Endothelial cell of umbilical vein (primary cell): Measurements from ENCODE around the gene RBMS3. TPM values are rescaled to one million over a fixed set of nuclear protein-coding genes. Genes with fewer than 3 reads are reported as not detected.

Experiments
- BruUV-seq: library from RNA; stranded (reverse); fragments of 400-500 nt; replicated peaks from 2 replicates; lab custom pipeline; 2021; lab: Mats Ljungman, UMichigan
- CTCF ChIA-PET: fragments of 300-600, 350-600 bp; sonication (Branson Sonifier 250); formaldehyde crosslinking; loops from one replicate; lab custom pipeline; 2021; ENCODE audit warnings: antibody characterized with exemption, inconsistent platforms; lab: Charles Lee
- POLR2A ChIA-PET: fragments of 300-600, 350-600 bp; sonication (Branson Sonifier 250); formaldehyde crosslinking; loops from one replicate; lab custom pipeline; 2021; ENCODE audit warnings: antibody characterized with exemption, inconsistent platforms; lab: Charles Lee
- DNase-seq: peaks from one replicate; pipeline ENCODE4 v3.0.0-alpha.2; 2011; ENCODE audit warnings: low read depth, low spot score
- FAIRE-seq: peaks from 2 replicates; lab custom pipeline; 2011; peaks lifted over from hg19 to GRCh38; lab: Jason Lieb, UNC
- H2AFZ ChIP-seq: 2 replicates; pipeline ENCODE4 v1.6.0; 2012; ENCODE audit warnings: low read depth, low read length, control low read depth, inconsistent platforms
- H3K27ac ChIP-seq: 2 replicates; pipeline ENCODE4 v1.5.1; 2011; ENCODE audit warnings: low read depth, mild to moderate bottlenecking, control low read depth, low read length, moderate library complexity; ENCODE audit not compliant: insufficient read depth
- H3K27me3 ChIP-seq, 2 experiments: 2 replicates each; pipeline versions ENCODE4 v1.6.0 to v1.6.1; 2011; ENCODE audit warnings: low read length in 2 of 2, mixed read lengths in 1 of 2; ENCODE audit not compliant: control insufficient read depth in 2 of 2, insufficient read depth in 2 of 2
- H3K36me3 ChIP-seq, 2 experiments: 2 replicates in 1 of 2; 3 replicates in 1 of 2; pipeline ENCODE4 v1.5.1; 2011; ENCODE audit warnings: low read length in 2 of 2, mild to moderate bottlenecking in 1 of 2, moderate library complexity in 1 of 2; ENCODE audit not compliant: control insufficient read depth in 2 of 2, insufficient read depth in 2 of 2; ENCODE audit errors: extremely low read depth in 1 of 2
- H3K4me1 ChIP-seq: 3 replicates; pipeline ENCODE4 v1.5.1; 2011; ENCODE audit warnings: mild to moderate bottlenecking, low read length; ENCODE audit not compliant: control insufficient read depth, insufficient read depth; ENCODE audit errors: extremely low read depth
- H3K4me2 ChIP-seq: 2 replicates; pipeline ENCODE4 v1.6.1; 2011; ENCODE audit warnings: low read length, control low read depth, mixed read lengths; ENCODE audit not compliant: insufficient read depth
- H3K4me3 ChIP-seq, 3 experiments: fragments of 200-600 bp in 1 of 3; sonication (generic), shearing (Covaris generic) in 1 of 3; replicated peaks in 1 of 3; 2 replicates each; pipeline ENCODE4 v1.5.1; 2011 to 2016; ENCODE audit warnings: control low read depth in 3 of 3, low read length in 3 of 3, mild to moderate bottlenecking in 2 of 3, inconsistent platforms in 1 of 3, low read depth in 1 of 3, moderate library complexity in 1 of 3; ENCODE audit not compliant: insufficient read depth in 1 of 3
- H3K79me2 ChIP-seq: 2 replicates; pipeline ENCODE4 v1.6.0; 2012; ENCODE audit warnings: low read length, inconsistent platforms; ENCODE audit not compliant: control insufficient read depth, insufficient read depth
- H3K9ac ChIP-seq: replicated peaks from 2 replicates; pipeline ENCODE3; 2011; ENCODE audit warnings: low read length, control low read depth; ENCODE audit not compliant: insufficient read depth; ENCODE audit errors: extremely low read depth
- H3K9me1 ChIP-seq: replicated peaks from 3 replicates; pipeline ENCODE4 v1.6.0; 2011; ENCODE audit warnings: mild to moderate bottlenecking, low read length; ENCODE audit not compliant: control insufficient read depth, insufficient read depth; ENCODE audit errors: extremely low read depth
- H3K9me3 ChIP-seq: replicated peaks from 2 replicates; pipeline ENCODE4 v1.5.1; 2012; ENCODE audit warnings: low read length, inconsistent platforms; ENCODE audit not compliant: control insufficient read depth, insufficient read depth
- H4K20me1 ChIP-seq: replicated peaks from 2 replicates; pipeline ENCODE3; 2011; ENCODE audit warnings: mild to moderate bottlenecking, low read length; ENCODE audit not compliant: control insufficient read depth, insufficient read depth; ENCODE audit errors: extremely low read depth
- EZH2 ChIP-seq: IDR thresholded peaks from 2 replicates; pipeline ENCODE4 v1.6.1; 2012; ENCODE audit warnings: borderline replicate concordance, low read depth, mild to moderate bottlenecking, moderate library complexity, low read length, inconsistent platforms; ENCODE audit not compliant: severe bottlenecking
- FOS ChIP-seq: IDR thresholded peaks from 2 replicates; pipeline ENCODE4 v1.6.1; 2011; ENCODE audit warnings: mild to moderate bottlenecking, low read length, moderate library complexity, borderline replicate concordance; ENCODE audit not compliant: insufficient read depth
- GATA2 ChIP-seq: IDR thresholded peaks from 2 replicates; pipeline ENCODE4 v1.7.0; 2011; ENCODE audit warnings: low read depth, mild to moderate bottlenecking, moderate library complexity, mixed read lengths, low read length; ENCODE audit not compliant: insufficient read length, insufficient read depth
- JUN ChIP-seq: IDR thresholded peaks from 2 replicates; pipeline ENCODE4 v1.6.1; 2011; ENCODE audit warnings: borderline replicate concordance, low read depth; ENCODE audit not compliant: insufficient read length, insufficient read depth
- MYC ChIP-seq: IDR thresholded peaks from one replicate; pipeline ENCODE4 v1.6.1; 2011; ENCODE audit warnings: mild to moderate bottlenecking, low read depth, low read length
- POLR2A ChIP-seq: IDR thresholded peaks from 2 replicates; pipeline ENCODE4 v1.6.1; 2012; ENCODE audit warnings: low read depth, mild to moderate bottlenecking, control low read depth, low read length
- POLR2AphosphoS5 ChIP-seq: IDR thresholded peaks from 2 replicates; pipeline ENCODE4 v1.6.1; 2012; ENCODE audit warnings: low read depth, mild to moderate bottlenecking, control low read depth, low read length, moderate library complexity; ENCODE audit not compliant: insufficient read depth
- dilution Hi-C: fragments of 300-500 bp; cut with MboI; formaldehyde crosslinking; loops from one replicate; pipeline ENCODE4 v1.15.0; 2019; ENCODE audit warnings: low sequenced_read_pairs; ENCODE audit not compliant: extremely low pct_ligation_motif_present
- intact Hi-C: fragments of 100-400 bp; cut with micrococcal nuclease; formaldehyde crosslinking; loops from one replicate; pipeline ENCODE4 v1.10.0; 2022
- polyA plus RNA-seq, 4 experiments: library from polyadenylated mRNA; depleted of rRNA in 3 of 4; stranded (reverse) in 3 of 4; unstranded in 1 of 4; fragments of >200 nt; gene quantifications; 2 replicates each; pipeline versions ENCODE4 v1.2.1 to v1.2.3, GENCODE V29; 2011 to 2012; ENCODE audit warnings: missing spikeins in 1 of 4
- total RNA-seq: library from RNA; stranded (reverse); gene quantifications from 2 replicates; pipeline ENCODE4 v1.2.3, GENCODE V29; 2021
- TF ChIP-seq, protein P1 (sequence below): IDR thresholded peaks from 2 replicates; pipeline ENCODE4 v1.6.1; 2011; ENCODE audit not compliant: insufficient read depth, insufficient read length
- TF ChIP-seq, protein P2 (sequence below), 2 donors: IDR thresholded peaks; 1 replicate in 1 of 2; 2 replicates in 1 of 2; pipeline ENCODE4 v1.5.1; 2011; ENCODE audit warnings: low read length in 2 of 2, mild to moderate bottlenecking in 2 of 2, moderate library complexity in 2 of 2, control low read depth in 1 of 2, inconsistent platforms in 1 of 2, low read depth in 1 of 2; ENCODE audit not compliant: insufficient read depth in 1 of 2; ENCODE audit errors: extremely low read depth in 1 of 2

RBMS3 gene
- total and polyA plus RNA-seq, 2 donors (not counting 3 experiments of a cell fraction or from before 2014, with no cell fraction given) = 13.6 to 42.3 TPM

GRCh38 chr3:29700256-29700655, 419.4 kb downstream of the RBMS3 start:
- TF ChIP-seq JUN = no peak
- TF ChIP-seq, protein P1, sequence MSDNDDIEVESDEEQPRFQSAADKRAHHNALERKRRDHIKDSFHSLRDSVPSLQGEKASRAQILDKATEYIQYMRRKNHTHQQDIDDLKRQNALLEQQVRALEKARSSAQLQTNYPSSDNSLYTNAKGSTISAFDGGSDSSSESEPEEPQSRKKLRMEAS = no peak
- Histone ChIP-seq H4K20me1 (no peaks in the 10 kb centered on the region), H3K4me2 (no peak overlapping the region), H3K36me3 (peaks cover 0 to 2% of the 10 kb centered on the region in 2 experiments), H3K4me3 (no peak overlapping the region), H3K9me3 (no peaks in the 10 kb centered on the region), H3K4me1 (peaks cover 11% of the 10 kb centered on the region), H3K9me1 (no peaks in the 10 kb centered on the region), H3K27ac (no peak overlapping the region), H3K79me2 (no peaks in the 10 kb centered on the region), H2AFZ (no peak overlapping the region), H3K27me3 (no peaks in the 10 kb centered on the region), H3K9ac (no peak overlapping the region)
- no peak for FAIRE-seq
- dilution Hi-C loops = no loop called here
- ChIA-PET POLR2A (no interaction called here), CTCF (interaction anchor here (0.7 to 1.6 kb wide), 3 partner anchors 10 to 1032 kb away, joined by 3 to 5 read pairs (median 3); no protein-coding TSS in a partner anchor)
- intact Hi-C loops = no loop called here
- no TSS peak for BruUV-seq
- DNase-seq = no peak

- POLR2A ChIA-PET = no interaction called here
- no peaks in the 10 kb centered on the region for H4K20me1 ChIP-seq
- DNase-seq = no peak
- H3K4me3 ChIP-seq = no peak overlapping the region
- H3K4me1 ChIP-seq = no peaks in the 10 kb centered on the region
- CTCF ChIA-PET = interaction anchor here (0.6 to 1.6 kb wide), 2 partner anchors 9 to 181 kb away, joined by 3 to 5 read pairs; no protein-coding TSS in a partner anchor
- no peaks in the 10 kb centered on the region for H3K9me1 ChIP-seq
- dilution Hi-C loops = no loop called here
- H3K9me3 ChIP-seq = no peaks in the 10 kb centered on the region
- no peak overlapping the region for H2AFZ ChIP-seq
- H3K9ac ChIP-seq = no peak overlapping the region
- H3K79me2 ChIP-seq = no peaks in the 10 kb centered on the region
- intact Hi-C loops = no loop called here
- BruUV-seq = no TSS peak
- FAIRE-seq = no peak
- H3K36me3 ChIP-seq = peaks cover 0 to 2% of the 10 kb centered on the region in 2 experiments
- no peak overlapping the region for H3K27ac ChIP-seq
- H3K27me3 ChIP-seq = no peaks in the 10 kb centered on the region
- no peak overlapping the region for H3K4me2 ChIP-seq
- TF ChIP-seq POLR2AphosphoS5 (no peak), MYC (no peak), GATA2 (no peak), JUN (no peak), FOS (no peak), POLR2A (no peak), EZH2 (no peak)
- TF ChIP-seq, protein P1 = no peak
- TF ChIP-seq, protein P2, sequence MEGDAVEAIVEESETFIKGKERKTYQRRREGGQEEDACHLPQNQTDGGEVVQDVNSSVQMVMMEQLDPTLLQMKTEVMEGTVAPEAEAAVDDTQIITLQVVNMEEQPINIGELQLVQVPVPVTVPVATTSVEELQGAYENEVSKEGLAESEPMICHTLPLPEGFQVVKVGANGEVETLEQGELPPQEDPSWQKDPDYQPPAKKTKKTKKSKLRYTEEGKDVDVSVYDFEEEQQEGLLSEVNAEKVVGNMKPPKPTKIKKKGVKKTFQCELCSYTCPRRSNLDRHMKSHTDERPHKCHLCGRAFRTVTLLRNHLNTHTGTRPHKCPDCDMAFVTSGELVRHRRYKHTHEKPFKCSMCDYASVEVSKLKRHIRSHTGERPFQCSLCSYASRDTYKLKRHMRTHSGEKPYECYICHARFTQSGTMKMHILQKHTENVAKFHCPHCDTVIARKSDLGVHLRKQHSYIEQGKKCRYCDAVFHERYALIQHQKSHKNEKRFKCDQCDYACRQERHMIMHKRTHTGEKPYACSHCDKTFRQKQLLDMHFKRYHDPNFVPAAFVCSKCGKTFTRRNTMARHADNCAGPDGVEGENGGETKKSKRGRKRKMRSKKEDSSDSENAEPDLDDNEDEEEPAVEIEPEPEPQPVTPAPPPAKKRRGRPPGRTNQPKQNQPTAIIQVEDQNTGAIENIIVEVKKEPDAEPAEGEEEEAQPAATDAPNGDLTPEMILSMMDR (IDR thresholded peaks at IDR 0.05; ENCODE audit: extremely low read depth in 1 of 2, insufficient read depth in 1 of 2, low read depth in 1 of 2, low read length in 2 of 2) = no peak
Measured at GRCh38 chr3:29701326-29701983, 420.6 kb downstream of the RBMS3 start.
